HG03575 (cell line): ENCODE data around the gene HSPB1.
"Not testable (repeated sequence)": the region's sequence is repeated elsewhere in the genome, so short reads cannot be mapped to it uniquely, and the experiment has no call there.

ENCODE experiments used
- ATAC-seq: cut with Tn5 transposase; IDR thresholded peaks from one replicate; pipeline ENCODE4 v1.9.1; 2021; ENCODE audit not compliant: unreplicated experiment, insufficient number of reproducible peaks, low FRiP score; ENCODE audit errors: extremely low read depth

The HSPB1 gene

GRCh38 chr7:76301000-76301399 lies 1.5 kb upstream of the HSPB1 start:
- ATAC-seq = no peak

- ATAC-seq = no peak
Measured at GRCh38 chr7:76303202-76304147, 1.0 kb downstream of the HSPB1 start.

- ATAC-seq = no peak
Measured at GRCh38 chr7:76304888-76305375, 2.5 kb downstream of the HSPB1 start.

- not testable (repeated sequence) for ATAC-seq
Measured at GRCh38 chr7:76308874-76309273, 6.4 kb downstream of the HSPB1 start.

GRCh38 chr7:76309341-76310101 lies 7.0 kb downstream of the HSPB1 start:
- ATAC-seq = not testable (repeated sequence)

GRCh38 chr7:76310102-76310957 lies 7.9 kb downstream of the HSPB1 start:
- no peak for ATAC-seq

- not testable (repeated sequence) for ATAC-seq
Measured at GRCh38 chr7:76311838-76312237, 9.4 kb downstream of the HSPB1 start.

- no peak for ATAC-seq
Measured at GRCh38 chr7:76314042-76314721, 11.7 kb downstream of the HSPB1 start.

GRCh38 chr7:76314740-76315139 lies 12.3 kb downstream of the HSPB1 start:
- not testable (repeated sequence) for ATAC-seq

- no peak for ATAC-seq
Measured at GRCh38 chr7:76315364-76315763, 12.9 kb downstream of the HSPB1 start.

- ATAC-seq = no peak
Measured at GRCh38 chr7:76316984-76317781, 14.7 kb downstream of the HSPB1 start.

- peak; percentile 44 for ATAC-seq
Measured at GRCh38 chr7:76317782-76318487, 15.5 kb downstream of the HSPB1 start.

GRCh38 chr7:76318488-76319353 lies 16.2 kb downstream of the HSPB1 start:
- ATAC-seq = peak; percentile 45

GRCh38 chr7:76325092-76325491 lies 22.6 kb downstream of the HSPB1 start:
- ATAC-seq = no peak

- no peak for ATAC-seq
Measured at GRCh38 chr7:76325811-76326210, 23.3 kb downstream of the HSPB1 start.

GRCh38 chr7:76326646-76327233 lies 24.3 kb downstream of the HSPB1 start:
- no peak for ATAC-seq
